HCT116 (cell line): ENCODE measurements around the gene REXO4.

Experiments
- CTCF ChIP-seq, 3 experiments: fragments of 200-600 bp in 1 of 3; sonication (generic) in 1 of 3; IDR thresholded peaks in 2 of 3; conservative IDR thresholded peaks in 1 of 3; 2 replicates each; pipeline ENCODE4 v1.5.1; 2012 to 2017; ENCODE audit warnings: low read depth in 2 of 3, low read length in 2 of 3, antibody characterized with exemption in 1 of 3, borderline replicate concordance in 1 of 3, control low read depth in 1 of 3, mild to moderate bottlenecking in 1 of 3, mixed read lengths in 1 of 3, mixed run types in 1 of 3, moderate library complexity in 1 of 3; ENCODE audit not compliant: insufficient read depth in 1 of 3
- EZH2 ChIP-seq: fragments of 200-600 bp; sonication (generic); IDR thresholded peaks from 2 replicates; pipeline ENCODE4 v1.6.1; 2017; ENCODE audit warnings: antibody characterized with exemption, mixed run types
- SIN3A ChIP-seq: IDR thresholded peaks from 2 replicates; pipeline ENCODE4 v1.6.1; 2012; ENCODE audit warnings: low read depth
- TCF7L2 ChIP-seq: IDR thresholded peaks from 2 replicates; pipeline ENCODE4 v1.7.0; 2011; ENCODE audit warnings: borderline replicate concordance, inconsistent platforms; ENCODE audit not compliant: insufficient read depth, insufficient read length; ENCODE audit errors: extremely low read depth
- ZNF274 ChIP-seq: fragments of 200-500 bp; sonication (Bioruptor generic); IDR thresholded peaks from 2 replicates; pipeline ENCODE4 v1.6.1; 2014; ENCODE audit warnings: mild to moderate bottlenecking, low read depth, low read length, inconsistent platforms

DNA sequence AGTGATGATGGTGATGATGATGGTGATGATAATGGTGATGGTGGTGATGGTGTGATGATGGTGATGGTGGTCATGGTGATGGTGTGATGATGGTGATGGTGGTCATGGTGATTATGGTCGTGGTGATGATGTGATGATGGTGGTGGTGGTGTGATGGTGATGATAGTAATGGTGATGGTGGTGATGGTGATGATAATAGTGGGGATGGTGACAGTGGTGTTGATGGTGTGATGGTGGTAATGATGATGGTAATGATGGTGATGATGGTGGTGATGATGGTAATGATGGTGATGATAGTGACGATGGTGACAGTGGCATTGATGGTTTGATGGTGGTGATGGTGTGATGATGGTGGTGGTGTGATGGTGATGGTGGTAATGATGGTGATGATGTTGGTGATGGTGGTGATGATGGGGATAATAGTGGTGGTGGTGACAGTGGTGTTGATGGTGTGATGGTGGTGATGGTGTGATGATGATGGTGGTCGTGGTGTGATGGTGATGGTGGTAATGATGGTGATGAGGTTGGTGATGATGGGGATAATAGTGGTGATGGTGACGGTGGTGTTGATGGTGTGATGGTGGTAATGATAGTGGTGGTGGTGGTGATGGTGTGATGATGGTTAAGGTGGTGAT is 35.2 kb downstream of the REXO4 start:
- TF ChIP-seq SIN3A, result no peak
- no peak for TF ChIP-seq EZH2
- TF ChIP-seq CTCF (IDR thresholded peaks at IDR 0.05 in 2 of 3, conservative IDR thresholded peaks at IDR 0.05 in 1 of 3; ENCODE audit: borderline replicate concordance in 1 of 3, insufficient read depth in 1 of 3, low read depth in 2 of 3, low read length in 2 of 3), result no peak
- TF ChIP-seq ZNF274, result no peak
- TF ChIP-seq TCF7L2, result no peak
